ENCODE measurements around the gene SSX2IP.
A peak's percentile ranks its signal among the peaks of the same experiment; 100 is the strongest.

Gene SSX2IP

GRCh38 chr1:84621553-84621952 lies 68.7 kb downstream of the SSX2IP start:
- H3K4me3 ChIP-seq (IDR thresholded peaks at IDR 0.05; ENCODE audit: insufficient read depth, low read depth, low read length) = no peak overlapping the region
- H3K4me2 ChIP-seq = no peak overlapping the region
- no peak overlapping the region for H3K27ac ChIP-seq
- H3K79me2 ChIP-seq (ENCODE audit: insufficient read depth, low read depth) = no peaks in the 10 kb centered on the region
- H4K20me1 ChIP-seq (ENCODE audit: insufficient read depth) = no peaks in the 10 kb centered on the region
- H3K4me1 ChIP-seq (ENCODE audit: low read depth, poor library complexity, severe bottlenecking) = no peaks in the 10 kb centered on the region
- no peaks in the 10 kb centered on the region for H3K36me3 ChIP-seq (ENCODE audit: insufficient read depth)
- no peak overlapping the region for H2AFZ ChIP-seq (ENCODE audit: low read depth)
- no peak for TF ChIP-seq CTCF (conservative IDR thresholded peaks at IDR 0.05; ENCODE audit: low read depth, low read length)
- no peaks in the 10 kb centered on the region for H3K27me3 ChIP-seq (ENCODE audit: insufficient read depth, low read depth)
- no peak overlapping the region for H3K9ac ChIP-seq

GRCh38 chr1:84620720-84621313 lies 69.4 kb downstream of the SSX2IP start:
- Histone ChIP-seq H3K27ac (peak overlapping the region; percentile 18; the same call in 1 of the 2 replicates), H3K4me2 (no peak overlapping the region), H2AFZ (ENCODE audit: low read depth) (peak overlapping the region; percentile 58), H3K27me3 (ENCODE audit: insufficient read depth, low read depth) (no peaks in the 10 kb centered on the region), H3K4me1 (ENCODE audit: low read depth, poor library complexity, severe bottlenecking) (no peaks in the 10 kb centered on the region), H4K20me1 (ENCODE audit: insufficient read depth) (no peaks in the 10 kb centered on the region), H3K9ac (peak overlapping the region; percentile 42; the same call in 1 of the 2 replicates), H3K4me3 (IDR thresholded peaks at IDR 0.05; ENCODE audit: insufficient read depth, low read depth, low read length) (no peak overlapping the region), H3K79me2 (ENCODE audit: insufficient read depth, low read depth) (no peaks in the 10 kb centered on the region), H3K36me3 (ENCODE audit: insufficient read depth) (no peaks in the 10 kb centered on the region)
- peak; percentile 82 for TF ChIP-seq CTCF (conservative IDR thresholded peaks at IDR 0.05; ENCODE audit: low read depth, low read length)

GRCh38 chr1:84619383-84620102 lies 70.7 kb downstream of the SSX2IP start:
- Histone ChIP-seq H3K4me2 (no peak overlapping the region), H3K36me3 (ENCODE audit: insufficient read depth) (no peaks in the 10 kb centered on the region), H2AFZ (ENCODE audit: low read depth) (no peak overlapping the region), H3K4me1 (ENCODE audit: low read depth, poor library complexity, severe bottlenecking) (no peaks in the 10 kb centered on the region), H3K4me3 (IDR thresholded peaks at IDR 0.05; ENCODE audit: insufficient read depth, low read depth, low read length) (no peak overlapping the region), H3K9ac (no peak overlapping the region), H3K27ac (no peak overlapping the region), H4K20me1 (ENCODE audit: insufficient read depth) (no peaks in the 10 kb centered on the region), H3K27me3 (ENCODE audit: insufficient read depth, low read depth) (no peaks in the 10 kb centered on the region), H3K79me2 (ENCODE audit: insufficient read depth, low read depth) (no peaks in the 10 kb centered on the region)
- no peak for TF ChIP-seq CTCF (conservative IDR thresholded peaks at IDR 0.05; ENCODE audit: low read depth, low read length)

GRCh38 chr1:84617349-84617748 lies 72.9 kb downstream of the SSX2IP start:
- H4K20me1 ChIP-seq (ENCODE audit: insufficient read depth) = no peaks in the 10 kb centered on the region
- no peaks in the 10 kb centered on the region for H3K4me1 ChIP-seq (ENCODE audit: low read depth, poor library complexity, severe bottlenecking)
- no peak overlapping the region for H3K4me2 ChIP-seq
- no peaks in the 10 kb centered on the region for H3K36me3 ChIP-seq (ENCODE audit: insufficient read depth)
- H3K4me3 ChIP-seq (IDR thresholded peaks at IDR 0.05; ENCODE audit: insufficient read depth, low read depth, low read length) = no peak overlapping the region
- H3K9ac ChIP-seq = no peak overlapping the region
- H3K27ac ChIP-seq = no peak overlapping the region
- H2AFZ ChIP-seq (ENCODE audit: low read depth) = no peak overlapping the region
- no peaks in the 10 kb centered on the region for H3K27me3 ChIP-seq (ENCODE audit: insufficient read depth, low read depth)
- no peak for TF ChIP-seq CTCF (conservative IDR thresholded peaks at IDR 0.05; ENCODE audit: low read depth, low read length)
- no peaks in the 10 kb centered on the region for H3K79me2 ChIP-seq (ENCODE audit: insufficient read depth, low read depth)

Data from KMS-11 (cell line).